BJ (cell line): Measurements from ENCODE around the gene FUT8. TPM values are rescaled to one million over a fixed set of nuclear protein-coding genes. Genes with fewer than 3 reads are reported as not detected.

Experiments used
- CTCF ChIA-PET: fragments of 350-600 bp; formaldehyde crosslinking; extraction: SDS; loops from one replicate; lab custom pipeline; 2021; ENCODE audit warnings: antibody characterized with exemption, inconsistent platforms; lab: Yijun Ruan, JAX
- POLR2A ChIA-PET: fragments of 300-600 bp; sonication (Branson Sonifier 250); formaldehyde crosslinking; extraction: SDS; loops from one replicate; lab custom pipeline; 2021; ENCODE audit warnings: antibody characterized with exemption; lab: Charles Lee
- DNase-seq: peaks from one replicate; pipeline ENCODE4 v3.0.0-alpha.2; 2011; ENCODE audit warnings: low read depth
- H3K27me3 ChIP-seq: 2 replicates; pipeline ENCODE4 v1.6.0; 2011; ENCODE audit warnings: low read length; ENCODE audit not compliant: control insufficient read depth, insufficient read depth
- H3K36me3 ChIP-seq: 2 replicates; pipeline ENCODE4 v1.5.1; 2011; ENCODE audit warnings: low read length; ENCODE audit not compliant: control insufficient read depth, insufficient read depth
- H3K4me3 ChIP-seq: 2 replicates; pipeline ENCODE4 v1.5.1; 2011; ENCODE audit warnings: low read depth, mild to moderate bottlenecking, control low read depth, low read length
- CTCF ChIP-seq: IDR thresholded peaks from 2 replicates; pipeline ENCODE4 v1.5.1; 2011; ENCODE audit warnings: low read depth, mild to moderate bottlenecking, control low read depth, inconsistent platforms, low read length, moderate library complexity; ENCODE audit not compliant: insufficient read depth
- polyA plus RNA-seq: library from polyadenylated mRNA; depleted of rRNA; stranded (reverse); fragments of >200 nt; gene quantifications from 2 replicates; pipeline ENCODE4 v1.2.3, GENCODE V29; 2011

Gene FUT8
- polyA plus RNA-seq, 1 experiment: 14.7 TPM

DNA sequence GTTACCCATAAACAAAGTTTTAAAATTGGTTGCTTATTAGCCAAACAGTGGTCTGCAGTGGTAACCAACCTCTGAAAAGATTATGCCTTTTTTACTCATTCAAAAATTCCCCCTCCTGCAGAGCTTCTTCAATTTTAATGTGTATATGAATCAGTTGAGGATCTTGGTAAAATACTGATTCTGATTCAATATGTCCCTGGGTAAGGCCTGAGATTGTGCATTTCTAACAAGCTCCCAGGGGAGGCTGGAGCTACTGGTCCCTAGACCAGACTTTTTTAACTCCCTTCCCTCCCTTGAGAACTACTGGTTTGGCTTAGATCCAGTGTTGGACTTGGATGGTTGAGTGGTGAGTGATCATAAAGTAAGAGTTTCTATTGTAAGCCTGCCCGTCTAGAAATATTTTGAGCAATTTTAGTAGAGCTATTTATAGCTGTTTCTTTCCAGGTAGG, 90.2 kb downstream of the FUT8 start:
- Histone ChIP-seq H3K4me3 (no peak overlapping the region), H3K36me3 (no peaks in the 10 kb centered on the region), H3K27me3 (no peaks in the 10 kb centered on the region)
- DNase-seq: no peak
- CTCF ChIA-PET: interaction anchor here (0.6 to 1.1 kb wide), 3 partner anchors 13 to 441 kb away, joined by 3 read pairs; no protein-coding TSS in a partner anchor
- POLR2A ChIA-PET: no interaction called here
- TF ChIP-seq CTCF: no peak

DNA sequence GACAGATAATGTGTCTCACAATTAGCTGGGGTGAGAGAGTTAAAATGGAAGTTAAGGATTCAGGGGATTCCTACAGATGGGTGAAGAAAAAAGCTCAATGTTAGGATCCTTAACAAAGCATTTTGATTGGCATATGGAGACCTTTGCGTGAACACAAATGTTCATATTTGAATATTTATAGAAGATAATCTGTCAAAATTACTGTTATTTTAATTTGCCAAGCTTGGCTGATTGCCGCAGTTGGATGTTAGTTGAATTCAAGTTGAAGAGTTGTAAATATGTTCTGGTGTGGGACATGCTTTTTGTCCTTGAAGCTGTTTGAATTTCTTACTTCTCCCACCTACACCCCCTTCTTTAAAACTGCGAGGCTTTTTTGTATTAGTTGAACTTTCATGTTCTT, 91.2 kb downstream of the FUT8 start:
- ChIA-PET POLR2A (no interaction called here), CTCF (interaction anchor here (0.7 to 1.4 kb wide), 2 partner anchors 9 to 456 kb away, joined by 3 read pairs; no protein-coding TSS in a partner anchor)
- no peak for DNase-seq
- TF ChIP-seq CTCF: no peak
- Histone ChIP-seq H3K4me3 (no peak overlapping the region), H3K27me3 (no peaks in the 10 kb centered on the region), H3K36me3 (no peaks in the 10 kb centered on the region)

DNA sequence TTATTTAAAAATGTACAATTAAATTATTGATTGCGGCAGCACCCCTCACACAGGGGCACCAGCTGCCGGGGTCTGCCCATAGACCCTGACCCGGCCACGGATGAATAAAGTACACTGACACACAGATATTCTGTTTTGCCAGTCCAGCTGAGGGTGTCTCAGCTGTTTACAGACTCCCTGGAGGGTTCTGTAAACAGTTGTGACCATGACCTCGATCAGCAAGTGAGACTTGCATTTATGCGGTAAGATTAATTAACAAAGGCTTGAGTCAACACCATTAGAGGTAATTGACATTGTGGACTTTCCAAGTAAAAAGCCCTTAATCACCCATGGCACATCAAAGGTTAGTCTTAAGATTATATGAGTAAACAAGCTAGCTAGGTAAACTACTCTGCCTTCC, 94.3 kb downstream of the FUT8 start:
- no peaks in the 10 kb centered on the region for H3K27me3 ChIP-seq
- H3K36me3 ChIP-seq: no peaks in the 10 kb centered on the region
- H3K4me3 ChIP-seq: no peak overlapping the region
- DNase-seq: no peak
- no peak for TF ChIP-seq CTCF
- ChIA-PET CTCF (no interaction called here), POLR2A (no interaction called here)

GRCh38 chr14:65509842-65510241, 97.3 kb downstream of the FUT8 start:
- POLR2A ChIA-PET: no interaction called here
- no peaks in the 10 kb centered on the region for H3K36me3 ChIP-seq
- CTCF ChIA-PET: no interaction called here
- H3K4me3 ChIP-seq: no peak overlapping the region
- no peak for DNase-seq
- H3K27me3 ChIP-seq: no peaks in the 10 kb centered on the region
- no peak for TF ChIP-seq CTCF

GRCh38 chr14:65513671-65514070, 101.1 kb downstream of the FUT8 start:
- POLR2A ChIA-PET: no interaction called here
- Histone ChIP-seq H3K4me3 (no peak overlapping the region), H3K36me3 (no peaks in the 10 kb centered on the region), H3K27me3 (no peaks in the 10 kb centered on the region)
- no peak for TF ChIP-seq CTCF
- CTCF ChIA-PET: interaction anchor here (1.4 kb wide), 1 partner anchor 9 kb away, joined by 3 read pairs; no protein-coding TSS in a partner anchor
- no peak for DNase-seq
